CD14-positive monocyte (primary cell): ENCODE measurements around the gene CACNA1B. TPM values are rescaled to one million over a fixed set of nuclear protein-coding genes. Genes with fewer than 3 reads are reported as not detected.

ENCODE experiments used
- DNase-seq, 3 donors: peaks; one replicate each; pipeline ENCODE4 v3.0.0-alpha.2; 2011 to 2022
- H2AFZ ChIP-seq: 2 replicates; pipeline ENCODE4 v1.6.0; 2012; ENCODE audit warnings: mild to moderate bottlenecking, low read depth, low read length, inconsistent platforms; ENCODE audit not compliant: insufficient read depth, poor library complexity, severe bottlenecking
- H3K27ac ChIP-seq, 2 donors: 1 replicate in 1 of 2; 2 replicates in 1 of 2; pipeline ENCODE4 v1.5.1; 2012 to 2013; ENCODE audit warnings: low read length in 2 of 2, control low read depth in 1 of 2, inconsistent platforms in 1 of 2, low read depth in 1 of 2, mild to moderate bottlenecking in 1 of 2
- H3K27me3 ChIP-seq, 2 donors: one replicate each; pipeline versions ENCODE4 v1.6.0 to v1.6.1; 2011 to 2013; ENCODE audit warnings: low read length in 2 of 2; ENCODE audit not compliant: control insufficient read depth in 2 of 2, insufficient read depth in 2 of 2
- H3K36me3 ChIP-seq, 2 donors: replicated peaks in 1 of 2; 1 replicate in 1 of 2; 2 replicates in 1 of 2; pipeline versions ENCODE4 v1.5.1 to v1.6.1; 2012 to 2013; ENCODE audit warnings: low read length in 2 of 2, control low read depth in 1 of 2, inconsistent platforms in 1 of 2, mild to moderate bottlenecking in 1 of 2; ENCODE audit not compliant: insufficient read depth in 2 of 2, control insufficient read depth in 1 of 2
- H3K4me1 ChIP-seq, 2 donors: 1 replicate in 1 of 2; 2 replicates in 1 of 2; pipeline versions ENCODE4 v1.5.1 to v1.6.1; 2012 to 2013; ENCODE audit warnings: low read length in 2 of 2, control low read depth in 1 of 2, inconsistent platforms in 1 of 2, mild to moderate bottlenecking in 1 of 2, moderate library complexity in 1 of 2; ENCODE audit not compliant: insufficient read depth in 2 of 2, control insufficient read depth in 1 of 2
- H3K4me2 ChIP-seq: replicated peaks from 2 replicates; pipeline ENCODE3; 2012; ENCODE audit warnings: low read length, moderate library complexity, mild to moderate bottlenecking; ENCODE audit not compliant: poor library complexity, severe bottlenecking; ENCODE audit errors: extremely low read depth
- H3K4me3 ChIP-seq, 3 experiments: fragments of 200-600 bp in 1 of 3; sonication (generic) in 1 of 3; replicated peaks in 1 of 3; 1 replicate in 2 of 3; 2 replicates in 1 of 3; pipeline ENCODE4 v1.5.1; 2011 to 2013; ENCODE audit warnings: low read length in 3 of 3, mild to moderate bottlenecking in 3 of 3, control low read depth in 2 of 3, low read depth in 2 of 3, inconsistent platforms in 1 of 3, moderate library complexity in 1 of 3
- H3K79me2 ChIP-seq: 2 replicates; pipeline ENCODE4 v1.6.0; 2012; ENCODE audit warnings: mild to moderate bottlenecking, control low read depth, inconsistent platforms, low read length, moderate library complexity; ENCODE audit not compliant: insufficient read depth
- H3K9ac ChIP-seq: 2 replicates; pipeline ENCODE4 v1.6.0; 2017; ENCODE audit warnings: low read length, mild to moderate bottlenecking; ENCODE audit not compliant: insufficient read depth, poor library complexity, severe bottlenecking
- H3K9me3 ChIP-seq, 2 donors: replicated peaks in 1 of 2; 1 replicate in 1 of 2; 2 replicates in 1 of 2; pipeline versions ENCODE4 v1.5.1 to v1.6.1; 2012 to 2013; ENCODE audit warnings: low read length in 2 of 2, control low read depth in 1 of 2; ENCODE audit not compliant: control insufficient read depth in 1 of 2, insufficient read depth in 1 of 2
- H4K20me1 ChIP-seq: 2 replicates; pipeline ENCODE4 v1.6.0; 2012; ENCODE audit warnings: mild to moderate bottlenecking, low read length, control low read depth, moderate library complexity; ENCODE audit not compliant: insufficient read depth
- H3K27ac Mint-ChIP-seq, 7 donors: one replicate each; pipeline ENCODE4 v1.8.0; 2020; ENCODE audit warnings: mild to moderate bottlenecking in 7 of 7, mixed read lengths in 7 of 7, moderate library complexity in 6 of 7, inconsistent platforms in 2 of 7
- H3K27me3 Mint-ChIP-seq, 3 donors: one replicate each; pipeline ENCODE4 v1.8.0; 2021 to 2022; ENCODE audit warnings: low read depth in 3 of 3, mild to moderate bottlenecking in 3 of 3, mixed read lengths in 3 of 3, moderate library complexity in 3 of 3, inconsistent platforms in 1 of 3
- H3K36me3 Mint-ChIP-seq, 2 donors: one replicate each; pipeline ENCODE4 v1.8.0; 2020; ENCODE audit warnings: mixed read lengths in 2 of 2, inconsistent platforms in 1 of 2, mild to moderate bottlenecking in 1 of 2
- H3K4me1 Mint-ChIP-seq: one replicate; pipeline ENCODE4 v1.8.0; 2020; ENCODE audit warnings: mild to moderate bottlenecking, mixed read lengths
- H3K4me3 Mint-ChIP-seq, 2 donors: one replicate each; pipeline ENCODE4 v1.8.0; 2020; ENCODE audit warnings: mild to moderate bottlenecking in 2 of 2, mixed read lengths in 2 of 2, moderate library complexity in 1 of 2
- H3K9me3 Mint-ChIP-seq, 7 donors: one replicate each; pipeline ENCODE4 v1.8.0; 2020 to 2022; ENCODE audit warnings: mixed read lengths in 7 of 7, mild to moderate bottlenecking in 6 of 7, moderate library complexity in 6 of 7, inconsistent platforms in 2 of 7
- WGBS: methylation state at CpG from one replicate; pipeline ENCODE4 v1.1.5; 2013; ENCODE audit warnings: missing lambda C conversion rate; ENCODE audit not compliant: insufficient coverage; 5-methylcytosine and 5-hydroxymethylcytosine counted together
- intact Hi-C, 2 donors: fragments of 100-400 bp; cut with micrococcal nuclease; formaldehyde crosslinking; loops; one replicate each; pipeline versions ENCODE4 v1.15.0 to v1.15.1; 2023
- polyA plus RNA-seq, 3 donors: library from polyadenylated mRNA; depleted of rRNA in 1 of 3; unstranded in 2 of 3; stranded (reverse) in 1 of 3; fragments of 300-500 nt in 2 of 3; fragments of >200 nt in 1 of 3; fragmentation: Illumina TruSeq in 2 of 3; gene quantifications; 1 replicate in 2 of 3; 2 replicates in 1 of 3; pipeline ENCODE4 v1.2.3, GENCODE V29; 2012 to 2021
- TF ChIP-seq, protein P1 (sequence below): fragments of 200-600 bp; IDR thresholded peaks from one replicate; pipeline ENCODE4 v1.8.0; 2022; ENCODE audit warnings: antibody characterized with exemption, mild to moderate bottlenecking

The CACNA1B gene
- polyA plus RNA-seq, 3 donors, result not detected

- Histone ChIP-seq H3K27me3 (peaks cover 0 to 34% of the 10 kb centered on the region in 2 donors), H4K20me1 (no peaks in the 10 kb centered on the region), H2AFZ (no peak overlapping the region), H3K27ac (no peak overlapping the region), H3K36me3 (no peaks in the 10 kb centered on the region), H3K79me2 (no peaks in the 10 kb centered on the region), H3K4me1 (no peaks in the 10 kb centered on the region), H3K9ac (no peak overlapping the region), H3K4me2 (no peak overlapping the region), H3K9me3 (peaks cover 0 to 7% of the 10 kb centered on the region in 2 donors), H3K4me3 (no peak overlapping the region)
- intact Hi-C loops, result no loop called here
- Mint-ChIP-seq H3K9me3 (peaks cover 0 to 21% (median 3%) of the 10 kb centered on the region in 7 donors), H3K36me3 (no peaks in the 10 kb centered on the region), H3K4me1 (no peaks in the 10 kb centered on the region), H3K4me3 (no peak overlapping the region), H3K27me3 (peaks cover 29 to 44% (median 31%) of the 10 kb centered on the region in 3 donors), H3K27ac (no peak overlapping the region)
- 87% methylated on average over 14 of the region's 14 CpGs for WGBS
- DNase-seq, result no peak
- TF ChIP-seq, protein P1, sequence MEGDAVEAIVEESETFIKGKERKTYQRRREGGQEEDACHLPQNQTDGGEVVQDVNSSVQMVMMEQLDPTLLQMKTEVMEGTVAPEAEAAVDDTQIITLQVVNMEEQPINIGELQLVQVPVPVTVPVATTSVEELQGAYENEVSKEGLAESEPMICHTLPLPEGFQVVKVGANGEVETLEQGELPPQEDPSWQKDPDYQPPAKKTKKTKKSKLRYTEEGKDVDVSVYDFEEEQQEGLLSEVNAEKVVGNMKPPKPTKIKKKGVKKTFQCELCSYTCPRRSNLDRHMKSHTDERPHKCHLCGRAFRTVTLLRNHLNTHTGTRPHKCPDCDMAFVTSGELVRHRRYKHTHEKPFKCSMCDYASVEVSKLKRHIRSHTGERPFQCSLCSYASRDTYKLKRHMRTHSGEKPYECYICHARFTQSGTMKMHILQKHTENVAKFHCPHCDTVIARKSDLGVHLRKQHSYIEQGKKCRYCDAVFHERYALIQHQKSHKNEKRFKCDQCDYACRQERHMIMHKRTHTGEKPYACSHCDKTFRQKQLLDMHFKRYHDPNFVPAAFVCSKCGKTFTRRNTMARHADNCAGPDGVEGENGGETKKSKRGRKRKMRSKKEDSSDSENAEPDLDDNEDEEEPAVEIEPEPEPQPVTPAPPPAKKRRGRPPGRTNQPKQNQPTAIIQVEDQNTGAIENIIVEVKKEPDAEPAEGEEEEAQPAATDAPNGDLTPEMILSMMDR, result no peak
These were observed 2.2 kb upstream of the CACNA1B start for GRCh38 chr9:137875354-137875753.

GRCh38 chr9:137875846-137876245 lies 1.7 kb upstream of the CACNA1B start:
- intact Hi-C loops, result no loop called here
- DNase-seq, result no peak
- H3K27ac ChIP-seq, result no peak overlapping the region
- H3K36me3 ChIP-seq, result no peaks in the 10 kb centered on the region
- Mint-ChIP-seq H3K4me3 (no peak overlapping the region), H3K27ac (no peak overlapping the region), H3K4me1 (no peaks in the 10 kb centered on the region), H3K9me3 (peaks cover 0 to 21% (median 3%) of the 10 kb centered on the region in 7 donors), H3K36me3 (no peaks in the 10 kb centered on the region), H3K27me3 (peaks cover 29 to 44% (median 31%) of the 10 kb centered on the region in 3 donors)
- H3K27me3 ChIP-seq, result peaks cover 0 to 34% of the 10 kb centered on the region in 2 donors
- H3K4me2 ChIP-seq, result no peak overlapping the region
- H3K4me3 ChIP-seq, result no peak overlapping the region
- no peaks in the 10 kb centered on the region for H3K4me1 ChIP-seq
- H3K9me3 ChIP-seq, result peaks cover 0 to 7% of the 10 kb centered on the region in 2 donors
- H4K20me1 ChIP-seq, result no peaks in the 10 kb centered on the region
- TF ChIP-seq, protein P1, result no peak
- no peak overlapping the region for H2AFZ ChIP-seq
- no peaks in the 10 kb centered on the region for H3K79me2 ChIP-seq
- no peak overlapping the region for H3K9ac ChIP-seq
- 94% methylated on average over 9 of the region's 10 CpGs for WGBS
